ENCODE measurements around the gene LPO. TPM values are rescaled to one million over a fixed set of nuclear protein-coding genes. Genes with fewer than 3 reads are reported as not detected.

LPO gene
- polyA plus RNA-seq, 1 donor from 2014 or later: not detected

DNA sequence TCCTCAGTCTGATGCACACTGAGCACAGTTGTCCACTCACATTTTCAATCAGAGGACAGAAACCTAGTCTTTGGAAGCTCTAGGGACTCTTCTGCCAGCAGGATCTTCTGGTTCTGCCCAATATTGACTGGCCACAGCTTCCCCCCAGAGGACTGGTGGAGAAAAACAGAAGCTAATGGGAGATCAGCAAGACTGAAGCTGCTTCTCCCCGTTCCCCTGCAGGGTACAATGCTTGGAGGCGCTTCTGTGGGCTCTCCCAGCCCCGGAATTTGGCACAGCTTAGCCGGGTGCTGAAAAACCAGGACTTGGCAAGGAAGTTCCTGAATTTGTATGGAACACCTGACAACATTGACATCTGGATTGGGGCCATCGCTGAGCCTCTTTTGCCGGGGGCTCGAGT, 35.5 kb upstream of the LPO start:
- Histone ChIP-seq H3K4me3 (ENCODE audit: low read length) (no peak overlapping the region), H3K36me3 (ENCODE audit: insufficient read depth, low read length) (no peaks in the 10 kb centered on the region), H3K4me2 (ENCODE audit: low read length) (no peak overlapping the region), H3K27ac (ENCODE audit: low read length) (no peak overlapping the region), H3K79me2 (replicated peaks; ENCODE audit: insufficient read depth, low read length) (no peaks in the 10 kb centered on the region), H3K9me2 (ENCODE audit: insufficient read depth, low read length) (no peaks in the 10 kb centered on the region), H2AFZ (ENCODE audit: low read depth, low read length) (no peak overlapping the region), H3K9me3 (ENCODE audit: low read length) (no peaks in the 10 kb centered on the region), H3K27me3 (ENCODE audit: insufficient read depth, low read depth, low read length) (no peaks in the 10 kb centered on the region), H3K9ac (ENCODE audit: low read length) (no peak overlapping the region), H3F3A (ENCODE audit: insufficient read depth, low read length, poor library complexity, severe bottlenecking) (no peaks in the 10 kb centered on the region), H4K20me1 (ENCODE audit: insufficient read depth) (no peaks in the 10 kb centered on the region)
- TF ChIP-seq POLR2AphosphoS5 (IDR thresholded peaks at IDR 0.05): no peak
- no peak for TF ChIP-seq EZH2 (IDR thresholded peaks at IDR 0.05; ENCODE audit: borderline replicate concordance, insufficient read depth, low read length, poor library complexity, severe bottlenecking)

- H3K79me2 ChIP-seq (replicated peaks; ENCODE audit: insufficient read depth, low read length): no peaks in the 10 kb centered on the region
- no peaks in the 10 kb centered on the region for H3F3A ChIP-seq (ENCODE audit: insufficient read depth, low read length, poor library complexity, severe bottlenecking)
Measured at GRCh38 chr17:58204796-58205195, 33.6 kb upstream of the LPO start.

More at GRCh38 chr17:58204796-58205195, 33.6 kb upstream of the LPO start:
- no peak overlapping the region for H3K9ac ChIP-seq (ENCODE audit: low read length)
- H3K4me2 ChIP-seq (ENCODE audit: low read length): no peak overlapping the region
- no peak overlapping the region for H3K4me3 ChIP-seq (ENCODE audit: low read length)
- no peaks in the 10 kb centered on the region for H3K9me2 ChIP-seq (ENCODE audit: insufficient read depth, low read length)
- no peak overlapping the region for H3K27ac ChIP-seq (ENCODE audit: low read length)
- no peak for TF ChIP-seq POLR2AphosphoS5 (IDR thresholded peaks at IDR 0.05)
- TF ChIP-seq SMC3 (conservative IDR thresholded peaks at IDR 0.05; ENCODE audit: poor library complexity): no peak
- no peak for TF ChIP-seq MXI1 (conservative IDR thresholded peaks at IDR 0.05; ENCODE audit: poor library complexity, severe bottlenecking)
- TF ChIP-seq, protein P1, sequence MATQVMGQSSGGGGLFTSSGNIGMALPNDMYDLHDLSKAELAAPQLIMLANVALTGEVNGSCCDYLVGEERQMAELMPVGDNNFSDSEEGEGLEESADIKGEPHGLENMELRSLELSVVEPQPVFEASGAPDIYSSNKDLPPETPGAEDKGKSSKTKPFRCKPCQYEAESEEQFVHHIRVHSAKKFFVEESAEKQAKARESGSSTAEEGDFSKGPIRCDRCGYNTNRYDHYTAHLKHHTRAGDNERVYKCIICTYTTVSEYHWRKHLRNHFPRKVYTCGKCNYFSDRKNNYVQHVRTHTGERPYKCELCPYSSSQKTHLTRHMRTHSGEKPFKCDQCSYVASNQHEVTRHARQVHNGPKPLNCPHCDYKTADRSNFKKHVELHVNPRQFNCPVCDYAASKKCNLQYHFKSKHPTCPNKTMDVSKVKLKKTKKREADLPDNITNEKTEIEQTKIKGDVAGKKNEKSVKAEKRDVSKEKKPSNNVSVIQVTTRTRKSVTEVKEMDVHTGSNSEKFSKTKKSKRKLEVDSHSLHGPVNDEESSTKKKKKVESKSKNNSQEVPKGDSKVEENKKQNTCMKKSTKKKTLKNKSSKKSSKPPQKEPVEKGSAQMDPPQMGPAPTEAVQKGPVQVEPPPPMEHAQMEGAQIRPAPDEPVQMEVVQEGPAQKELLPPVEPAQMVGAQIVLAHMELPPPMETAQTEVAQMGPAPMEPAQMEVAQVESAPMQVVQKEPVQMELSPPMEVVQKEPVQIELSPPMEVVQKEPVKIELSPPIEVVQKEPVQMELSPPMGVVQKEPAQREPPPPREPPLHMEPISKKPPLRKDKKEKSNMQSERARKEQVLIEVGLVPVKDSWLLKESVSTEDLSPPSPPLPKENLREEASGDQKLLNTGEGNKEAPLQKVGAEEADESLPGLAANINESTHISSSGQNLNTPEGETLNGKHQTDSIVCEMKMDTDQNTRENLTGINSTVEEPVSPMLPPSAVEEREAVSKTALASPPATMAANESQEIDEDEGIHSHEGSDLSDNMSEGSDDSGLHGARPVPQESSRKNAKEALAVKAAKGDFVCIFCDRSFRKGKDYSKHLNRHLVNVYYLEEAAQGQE (IDR thresholded peaks at IDR 0.05; ENCODE audit: borderline replicate concordance): no peak
- TF ChIP-seq, protein P2, sequence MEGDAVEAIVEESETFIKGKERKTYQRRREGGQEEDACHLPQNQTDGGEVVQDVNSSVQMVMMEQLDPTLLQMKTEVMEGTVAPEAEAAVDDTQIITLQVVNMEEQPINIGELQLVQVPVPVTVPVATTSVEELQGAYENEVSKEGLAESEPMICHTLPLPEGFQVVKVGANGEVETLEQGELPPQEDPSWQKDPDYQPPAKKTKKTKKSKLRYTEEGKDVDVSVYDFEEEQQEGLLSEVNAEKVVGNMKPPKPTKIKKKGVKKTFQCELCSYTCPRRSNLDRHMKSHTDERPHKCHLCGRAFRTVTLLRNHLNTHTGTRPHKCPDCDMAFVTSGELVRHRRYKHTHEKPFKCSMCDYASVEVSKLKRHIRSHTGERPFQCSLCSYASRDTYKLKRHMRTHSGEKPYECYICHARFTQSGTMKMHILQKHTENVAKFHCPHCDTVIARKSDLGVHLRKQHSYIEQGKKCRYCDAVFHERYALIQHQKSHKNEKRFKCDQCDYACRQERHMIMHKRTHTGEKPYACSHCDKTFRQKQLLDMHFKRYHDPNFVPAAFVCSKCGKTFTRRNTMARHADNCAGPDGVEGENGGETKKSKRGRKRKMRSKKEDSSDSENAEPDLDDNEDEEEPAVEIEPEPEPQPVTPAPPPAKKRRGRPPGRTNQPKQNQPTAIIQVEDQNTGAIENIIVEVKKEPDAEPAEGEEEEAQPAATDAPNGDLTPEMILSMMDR (IDR thresholded peaks at IDR 0.05; ENCODE audit: poor library complexity, severe bottlenecking): no peak
- TF ChIP-seq EZH2 (IDR thresholded peaks at IDR 0.05; ENCODE audit: borderline replicate concordance, insufficient read depth, low read length, poor library complexity, severe bottlenecking): no peak
- TF ChIP-seq TAF1 (IDR thresholded peaks at IDR 0.05; ENCODE audit: low read depth): no peak
- no peak for TF ChIP-seq RAD21 (conservative IDR thresholded peaks at IDR 0.05)
- no peak for TF ChIP-seq EP300 (conservative IDR thresholded peaks at IDR 0.05; ENCODE audit: poor library complexity, severe bottlenecking)
- H4K20me1 ChIP-seq (ENCODE audit: insufficient read depth): no peaks in the 10 kb centered on the region
- no peaks in the 10 kb centered on the region for H3K27me3 ChIP-seq (ENCODE audit: insufficient read depth, low read depth, low read length)
- no peak overlapping the region for H2AFZ ChIP-seq (ENCODE audit: low read depth, low read length)
- H3K36me3 ChIP-seq (ENCODE audit: insufficient read depth, low read length): no peaks in the 10 kb centered on the region
- no peaks in the 10 kb centered on the region for H3K9me3 ChIP-seq (ENCODE audit: low read length)
